ENCODE measurements around the gene SNRPF.
A peak's percentile ranks its signal among the peaks of the same experiment; 100 is the strongest.
"Not testable (repeated sequence)": the region's sequence is repeated elsewhere in the genome, so short reads cannot be mapped to it uniquely, and the experiment has no call there.

The SNRPF gene

GRCh38 chr12:95858451-95859343 lies at the start of gene SNRPF:
Gene SNRPF (plus strand): TSS chr12:95858952. CDS start chr12:95859074, 122 bp downstream.
- Mint-ChIP-seq H3K27ac (no peak within 1 kb of the TSS), H3K27me3 (ENCODE audit: low read depth) (no peaks in the 10 kb centered on the region), H3K4me1 (no peaks in the 10 kb centered on the region), H3K4me3 (no peak within 1 kb of the TSS), H3K36me3 (ENCODE audit: low read depth) (no peaks in the 10 kb centered on the region), H3K9me3 (peaks cover 7% of the 10 kb centered on the region)
- TF ChIP-seq, protein P1, sequence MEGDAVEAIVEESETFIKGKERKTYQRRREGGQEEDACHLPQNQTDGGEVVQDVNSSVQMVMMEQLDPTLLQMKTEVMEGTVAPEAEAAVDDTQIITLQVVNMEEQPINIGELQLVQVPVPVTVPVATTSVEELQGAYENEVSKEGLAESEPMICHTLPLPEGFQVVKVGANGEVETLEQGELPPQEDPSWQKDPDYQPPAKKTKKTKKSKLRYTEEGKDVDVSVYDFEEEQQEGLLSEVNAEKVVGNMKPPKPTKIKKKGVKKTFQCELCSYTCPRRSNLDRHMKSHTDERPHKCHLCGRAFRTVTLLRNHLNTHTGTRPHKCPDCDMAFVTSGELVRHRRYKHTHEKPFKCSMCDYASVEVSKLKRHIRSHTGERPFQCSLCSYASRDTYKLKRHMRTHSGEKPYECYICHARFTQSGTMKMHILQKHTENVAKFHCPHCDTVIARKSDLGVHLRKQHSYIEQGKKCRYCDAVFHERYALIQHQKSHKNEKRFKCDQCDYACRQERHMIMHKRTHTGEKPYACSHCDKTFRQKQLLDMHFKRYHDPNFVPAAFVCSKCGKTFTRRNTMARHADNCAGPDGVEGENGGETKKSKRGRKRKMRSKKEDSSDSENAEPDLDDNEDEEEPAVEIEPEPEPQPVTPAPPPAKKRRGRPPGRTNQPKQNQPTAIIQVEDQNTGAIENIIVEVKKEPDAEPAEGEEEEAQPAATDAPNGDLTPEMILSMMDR (IDR thresholded peaks at IDR 0.05; ENCODE audit: unreplicated experiment in 3 of 3), result no peak

- peaks cover 4% of the 10 kb centered on the region for H3K9me3 Mint-ChIP-seq
- peaks cover 9% of the 10 kb centered on the region for H3K27me3 Mint-ChIP-seq (ENCODE audit: low read depth)
- H3K4me1 Mint-ChIP-seq, result no peaks in the 10 kb centered on the region
- TF ChIP-seq, protein P1 (IDR thresholded peaks at IDR 0.05; ENCODE audit: unreplicated experiment in 3 of 3), result no peak
- no peaks in the 10 kb centered on the region for H3K36me3 Mint-ChIP-seq (ENCODE audit: low read depth)
- no peak overlapping the region for H3K27ac Mint-ChIP-seq
- H3K4me3 Mint-ChIP-seq, result no peak overlapping the region
These were observed 49.6 kb upstream of the SNRPF start for GRCh38 chr12:95809000-95809680.

DNA sequence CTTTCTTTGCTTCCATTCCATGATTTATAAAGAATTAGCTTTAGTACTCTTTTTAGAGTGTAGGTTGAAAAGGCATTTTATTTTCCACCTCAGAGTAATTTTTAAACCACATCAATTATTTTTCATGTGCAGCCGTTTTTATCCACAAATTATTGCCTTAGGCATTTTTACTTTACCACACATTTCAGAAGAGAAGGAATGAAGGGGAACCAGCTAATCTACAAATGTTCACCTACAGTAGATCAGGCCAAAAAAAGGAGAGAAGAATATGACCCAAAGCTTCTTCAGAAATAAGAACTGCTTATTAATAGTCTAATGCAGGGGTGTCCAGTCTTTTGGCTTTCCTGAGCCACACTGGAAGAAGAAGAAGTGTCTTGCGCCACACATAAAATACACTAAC lies 48.3 kb upstream of the SNRPF start:
- Mint-ChIP-seq H3K9me3 (peaks cover 4% of the 10 kb centered on the region), H3K4me3 (no peak overlapping the region), H3K27ac (no peak overlapping the region), H3K4me1 (no peaks in the 10 kb centered on the region), H3K36me3 (ENCODE audit: low read depth) (no peaks in the 10 kb centered on the region), H3K27me3 (ENCODE audit: low read depth) (peaks cover 17% of the 10 kb centered on the region)
- TF ChIP-seq, protein P1 (IDR thresholded peaks at IDR 0.05; ENCODE audit: unreplicated experiment in 3 of 3), result no peak

- not testable (repeated sequence) for H3K4me3 Mint-ChIP-seq; H3K36me3 Mint-ChIP-seq (ENCODE audit: low read depth); H3K9me3 Mint-ChIP-seq; H3K27ac Mint-ChIP-seq; H3K4me1 Mint-ChIP-seq
- peaks cover 18% of the 10 kb centered on the region for H3K27me3 Mint-ChIP-seq (ENCODE audit: low read depth)
These were observed 46.6 kb upstream of the SNRPF start for GRCh38 chr12:95812155-95812554.

DNA sequence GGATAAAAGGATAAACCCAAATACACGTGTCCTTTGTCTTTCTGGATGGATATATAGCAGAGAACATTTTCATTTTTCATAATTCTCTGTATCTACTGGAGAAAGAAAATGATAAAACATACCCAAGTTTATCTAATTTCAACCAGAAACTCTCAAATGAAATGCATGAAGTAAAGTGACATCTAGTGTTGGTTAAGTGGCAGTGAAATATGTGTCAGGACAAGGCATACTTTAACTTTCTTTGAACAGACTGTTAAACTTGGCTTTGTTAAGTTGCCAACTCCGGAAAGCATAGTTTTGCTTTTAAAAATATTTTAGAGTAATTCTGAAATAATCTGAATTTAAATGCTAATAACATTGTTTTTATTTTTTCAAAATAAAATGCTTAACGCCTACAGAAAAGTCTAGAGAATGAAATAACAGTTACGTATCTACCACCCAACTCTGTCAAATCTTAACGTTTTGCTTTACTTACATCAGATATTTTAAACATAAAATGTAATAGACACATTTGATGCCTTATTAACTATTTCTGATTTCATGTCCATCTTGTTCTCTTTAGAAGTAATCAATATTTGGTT lies 43.0 kb upstream of the SNRPF start:
- Mint-ChIP-seq H3K9me3 (no peaks in the 10 kb centered on the region), H3K4me3 (no peak overlapping the region), H3K36me3 (ENCODE audit: low read depth) (no peaks in the 10 kb centered on the region), H3K4me1 (no peaks in the 10 kb centered on the region), H3K27ac (no peak overlapping the region), H3K27me3 (ENCODE audit: low read depth) (peaks cover 18% of the 10 kb centered on the region)
- TF ChIP-seq, protein P1 (IDR thresholded peaks at IDR 0.05; ENCODE audit: unreplicated experiment in 3 of 3), result peak; percentile 63 to 86 (median 70)

DNA sequence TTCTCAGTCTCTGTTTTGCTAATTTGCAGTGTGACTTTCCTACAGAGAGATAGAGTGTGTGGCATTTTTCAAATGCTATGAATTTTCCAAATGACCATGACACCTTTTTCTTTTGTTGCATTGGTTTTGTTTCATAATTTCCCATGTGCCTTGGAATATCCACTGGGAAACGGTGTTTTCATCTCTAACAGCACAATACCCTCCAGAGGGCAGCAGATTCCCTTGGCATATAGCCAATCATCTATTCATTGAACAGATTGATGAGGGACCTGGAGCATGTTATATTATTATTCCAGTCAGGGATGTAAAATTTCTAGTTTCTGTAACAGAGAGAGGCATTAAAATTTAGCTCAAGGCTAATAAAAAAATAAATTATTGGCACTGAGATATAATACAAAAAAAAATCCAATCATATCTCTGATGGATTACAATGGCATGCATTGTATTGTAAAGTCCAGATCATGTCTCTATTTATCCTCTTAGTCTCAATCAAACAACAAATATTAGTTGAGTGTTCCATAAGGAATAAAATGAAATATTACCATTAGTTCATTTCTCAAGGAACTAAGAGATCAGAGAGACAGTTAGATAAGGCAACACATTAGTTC lies 38.6 kb upstream of the SNRPF start:
- TF ChIP-seq, protein P1 (IDR thresholded peaks at IDR 0.05; ENCODE audit: unreplicated experiment in 3 of 3), result peak; percentile 57 to 63 (median 62)
- Mint-ChIP-seq H3K27me3 (ENCODE audit: low read depth) (peaks cover 6% of the 10 kb centered on the region), H3K36me3 (ENCODE audit: low read depth) (no peaks in the 10 kb centered on the region), H3K9me3 (no peaks in the 10 kb centered on the region), H3K27ac (no peak overlapping the region), H3K4me3 (no peak overlapping the region), H3K4me1 (no peaks in the 10 kb centered on the region)

Data from nephron (organoid).